ENCODE measurements around the gene PLCL1. TPM values are rescaled to one million over a fixed set of nuclear protein-coding genes. Genes with fewer than 3 reads are reported as not detected.

PLCL1 gene
- total and polyA plus RNA-seq, 2 donors from 2014 or later: 13.6 to 14.7 TPM

DNA sequence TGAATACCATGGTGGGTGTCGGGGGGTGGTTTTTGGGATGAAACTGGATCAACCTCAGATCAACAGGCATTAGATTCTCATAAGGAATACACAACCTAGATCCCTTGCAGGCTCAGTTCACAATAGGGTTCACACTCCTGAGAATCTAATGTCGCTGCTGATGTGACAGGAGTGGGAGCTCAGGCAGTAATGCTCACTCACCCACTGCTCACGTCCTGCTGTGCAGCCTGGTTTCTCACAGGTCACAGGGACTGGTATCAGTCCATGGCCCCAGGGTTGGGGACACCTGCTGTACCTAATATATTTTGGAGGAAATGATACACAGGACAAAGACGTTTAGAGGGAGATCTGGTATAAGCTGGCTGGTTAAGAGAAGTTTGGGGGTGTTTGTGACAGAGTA, 338.8 kb downstream of the PLCL1 start:
- TF ChIP-seq, protein P1, sequence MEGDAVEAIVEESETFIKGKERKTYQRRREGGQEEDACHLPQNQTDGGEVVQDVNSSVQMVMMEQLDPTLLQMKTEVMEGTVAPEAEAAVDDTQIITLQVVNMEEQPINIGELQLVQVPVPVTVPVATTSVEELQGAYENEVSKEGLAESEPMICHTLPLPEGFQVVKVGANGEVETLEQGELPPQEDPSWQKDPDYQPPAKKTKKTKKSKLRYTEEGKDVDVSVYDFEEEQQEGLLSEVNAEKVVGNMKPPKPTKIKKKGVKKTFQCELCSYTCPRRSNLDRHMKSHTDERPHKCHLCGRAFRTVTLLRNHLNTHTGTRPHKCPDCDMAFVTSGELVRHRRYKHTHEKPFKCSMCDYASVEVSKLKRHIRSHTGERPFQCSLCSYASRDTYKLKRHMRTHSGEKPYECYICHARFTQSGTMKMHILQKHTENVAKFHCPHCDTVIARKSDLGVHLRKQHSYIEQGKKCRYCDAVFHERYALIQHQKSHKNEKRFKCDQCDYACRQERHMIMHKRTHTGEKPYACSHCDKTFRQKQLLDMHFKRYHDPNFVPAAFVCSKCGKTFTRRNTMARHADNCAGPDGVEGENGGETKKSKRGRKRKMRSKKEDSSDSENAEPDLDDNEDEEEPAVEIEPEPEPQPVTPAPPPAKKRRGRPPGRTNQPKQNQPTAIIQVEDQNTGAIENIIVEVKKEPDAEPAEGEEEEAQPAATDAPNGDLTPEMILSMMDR (IDR thresholded peaks at IDR 0.05; ENCODE audit: borderline replicate concordance, extremely low read depth, insufficient read depth): no peak
- no peak for DNase-seq
- intact Hi-C loops (cut with DNase I): no loop called here

DNA sequence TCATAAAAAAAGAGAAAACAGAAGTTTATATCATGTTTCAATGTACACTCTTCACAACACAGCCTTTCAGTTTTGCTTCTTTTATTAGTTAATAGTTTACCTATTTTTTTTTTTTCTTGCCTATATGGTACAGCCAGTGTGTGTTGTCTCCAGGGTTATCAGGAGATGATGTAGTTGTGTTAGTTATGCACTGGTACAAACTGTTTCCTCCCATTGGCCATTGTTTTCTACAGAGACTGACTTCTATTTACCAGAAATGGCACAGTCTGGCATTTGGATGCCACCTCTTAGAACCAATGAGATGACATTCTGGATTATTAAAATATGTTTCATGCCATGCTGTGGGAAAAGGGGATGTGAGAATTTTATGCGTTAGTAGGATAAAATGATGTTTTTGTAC, 339.4 kb downstream of the PLCL1 start:
- FAIRE-seq: no peak
- Histone ChIP-seq H3K9ac (ENCODE audit: low read length in 3 of 3) (no peak overlapping the region), H3K36me3 (ENCODE audit: control insufficient read depth in 2 of 3, insufficient read depth in 3 of 3, low read length in 3 of 3) (peaks cover 0 to 13% (median 0%) of the 10 kb centered on the region in 3 donors), H3K4me3 (ENCODE audit: low read length in 3 of 3) (no peak overlapping the region), H3K27ac (ENCODE audit: low read depth in 2 of 2, low read length in 2 of 2) (no peak overlapping the region), H3K27me3 (ENCODE audit: control insufficient read depth, insufficient read depth, low read length) (no peaks in the 10 kb centered on the region), H3K9me3 (ENCODE audit: control insufficient read depth in 2 of 3, insufficient read depth in 1 of 3, low read length in 3 of 3) (no peaks in the 10 kb centered on the region), H3K4me1 (ENCODE audit: control insufficient read depth in 2 of 3, insufficient read depth in 2 of 3, low read depth in 1 of 3, low read length in 3 of 3) (peaks cover 0 to 2% (median 0%) of the 10 kb centered on the region in 3 donors)
- TF ChIP-seq, protein P1 (IDR thresholded peaks at IDR 0.05; ENCODE audit: borderline replicate concordance, extremely low read depth, insufficient read depth): no peak
- intact Hi-C loops (cut with DNase I): no loop called here
- no peak for DNase-seq

More for the DNA sequence above, 338.8 kb downstream of the PLCL1 start:
- Histone ChIP-seq H3K4me1 (ENCODE audit: control insufficient read depth in 2 of 3, insufficient read depth in 2 of 3, low read depth in 1 of 3, low read length in 3 of 3) (peaks cover 0 to 2% (median 0%) of the 10 kb centered on the region in 3 donors), H3K9me3 (ENCODE audit: control insufficient read depth in 2 of 3, insufficient read depth in 1 of 3, low read length in 3 of 3) (no peaks in the 10 kb centered on the region), H3K27ac (ENCODE audit: low read depth in 2 of 2, low read length in 2 of 2) (no peak overlapping the region), H3K4me3 (ENCODE audit: low read length in 3 of 3) (no peak overlapping the region), H3K27me3 (ENCODE audit: control insufficient read depth, insufficient read depth, low read length) (no peaks in the 10 kb centered on the region), H3K36me3 (ENCODE audit: control insufficient read depth in 2 of 3, insufficient read depth in 3 of 3, low read length in 3 of 3) (peaks cover 0 to 7% (median 0%) of the 10 kb centered on the region in 3 donors), H3K9ac (ENCODE audit: low read length in 3 of 3) (no peak overlapping the region)
- no peak for FAIRE-seq

DNA sequence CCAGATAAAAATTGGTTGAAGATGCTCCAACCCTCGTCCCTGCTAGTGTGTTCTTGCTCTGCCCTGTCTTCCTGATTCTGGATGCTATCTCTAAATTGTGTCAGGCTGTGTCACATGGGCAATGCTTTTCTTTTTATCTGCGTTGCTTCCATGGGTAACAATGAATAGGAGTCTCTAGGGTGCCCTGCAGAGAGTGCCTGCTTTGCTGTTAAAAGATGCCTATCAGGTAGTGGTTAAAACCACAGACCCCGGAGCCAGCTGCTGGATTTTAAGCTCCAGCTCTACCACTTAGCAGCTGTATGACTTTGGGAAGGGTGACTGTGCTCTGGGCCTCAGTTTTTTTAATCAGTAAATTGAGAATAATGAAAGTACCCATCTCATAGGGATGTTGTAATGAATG, 340.3 kb downstream of the PLCL1 start:
- Histone ChIP-seq H3K4me3 (ENCODE audit: low read length in 3 of 3) (no peak overlapping the region), H3K9me3 (ENCODE audit: control insufficient read depth in 2 of 3, insufficient read depth in 1 of 3, low read length in 3 of 3) (no peaks in the 10 kb centered on the region), H3K27ac (ENCODE audit: low read depth in 2 of 2, low read length in 2 of 2) (no peak overlapping the region), H3K27me3 (ENCODE audit: control insufficient read depth, insufficient read depth, low read length) (no peaks in the 10 kb centered on the region), H3K36me3 (ENCODE audit: control insufficient read depth in 2 of 3, insufficient read depth in 3 of 3, low read length in 3 of 3) (peaks cover 0 to 15% (median 0%) of the 10 kb centered on the region in 3 donors), H3K4me1 (ENCODE audit: control insufficient read depth in 2 of 3, insufficient read depth in 2 of 3, low read depth in 1 of 3, low read length in 3 of 3) (peaks cover 0 to 2% (median 0%) of the 10 kb centered on the region in 3 donors), H3K9ac (ENCODE audit: low read length in 3 of 3) (no peak overlapping the region)
- no peak for FAIRE-seq
- no peak for DNase-seq
- intact Hi-C loops (cut with DNase I): no loop called here
- TF ChIP-seq, protein P1 (IDR thresholded peaks at IDR 0.05; ENCODE audit: borderline replicate concordance, extremely low read depth, insufficient read depth): no peak

Data from kidney (tissue), 14 donors.